HepG2 (cell line): ENCODE measurements around the gene TMEM53. TPM values are rescaled to one million over a fixed set of nuclear protein-coding genes. Genes with fewer than 3 reads are reported as not detected.

ENCODE experiments used
- CEBPG ChIP-seq: IDR thresholded peaks from 2 replicates; pipeline ENCODE4 v1.6.1; 2016
- FOXP1 ChIP-seq, 2 experiments: fragments of 450-650 bp in 1 of 2; IDR thresholded peaks; 2 replicates each; pipeline ENCODE4 v1.6.1; 2017 to 2018; ENCODE audit warnings: antibody characterized with exemption in 1 of 2
- HDAC1 ChIP-seq: sonication (generic); formaldehyde crosslinking; IDR thresholded peaks from 2 replicates; pipeline ENCODE4 v1.5.1; 2020; ENCODE audit warnings: mild to moderate bottlenecking, missing genetic modification reagents
- HDAC2 ChIP-seq: sonication (generic); formaldehyde crosslinking; IDR thresholded peaks from 2 replicates; pipeline ENCODE4 v1.4.0; 2020; ENCODE audit warnings: missing genetic modification reagents
- HOXA3 ChIP-seq: sonication (generic); formaldehyde crosslinking; IDR thresholded peaks from 2 replicates; pipeline ENCODE4 v1.5.0; 2020; ENCODE audit warnings: missing genetic modification reagents
- NR2F1 ChIP-seq, 2 experiments: fragments of 450-650 bp in 1 of 2; formaldehyde crosslinking in 1 of 2; IDR thresholded peaks; 2 replicates each; pipeline versions ENCODE4 v1.5.0 to v1.6.1; 2016 to 2020; ENCODE audit warnings: mild to moderate bottlenecking in 1 of 2, missing compliant biosample characterization in 1 of 2, missing genetic modification reagents in 1 of 2, moderate library complexity in 1 of 2
- PITX1 ChIP-seq: sonication (generic); formaldehyde crosslinking; IDR thresholded peaks from 2 replicates; pipeline ENCODE4 v1.5.1; 2020; ENCODE audit warnings: mild to moderate bottlenecking, missing genetic modification reagents
- REL ChIP-seq: sonication (generic); formaldehyde crosslinking; conservative IDR thresholded peaks from 2 replicates; pipeline ENCODE4 v1.8.0; 2022; ENCODE audit warnings: mild to moderate bottlenecking, missing genetic modification reagents, moderate library complexity
- ZNF207 ChIP-seq: fragments of 450-650 bp; IDR thresholded peaks from 2 replicates; pipeline ENCODE4 v1.6.1; 2016; ENCODE audit warnings: antibody characterized with exemption, borderline replicate concordance
- ZNF3 ChIP-seq: IDR thresholded peaks from 2 replicates; pipeline ENCODE4 v1.7.0; 2017; ENCODE audit warnings: inconsistent platforms
- ZNF7 ChIP-seq: IDR thresholded peaks from 2 replicates; pipeline ENCODE4 v1.6.1; 2016; ENCODE audit warnings: missing biosample characterization, missing genetic modification reagents
- ZNF773 ChIP-seq: sonication (generic); formaldehyde crosslinking; IDR thresholded peaks from 2 replicates; pipeline ENCODE4 v1.4.0; 2020; ENCODE audit warnings: missing genetic modification reagents, borderline replicate concordance
- ZNF775 ChIP-seq: sonication (generic); formaldehyde crosslinking; IDR thresholded peaks from 2 replicates; pipeline ENCODE4 v1.4.0; 2020; ENCODE audit warnings: missing genetic modification reagents, mild to moderate bottlenecking, moderate library complexity, borderline replicate concordance
- polyA plus RNA-seq, 8 experiments: library from polyadenylated mRNA; depleted of rRNA in 3 of 8; stranded (reverse) in 7 of 8; unstranded in 1 of 8; fragments of >200 nt; fragmentation: Illumina TruSeq in 4 of 8; extraction: Trizol in 4 of 8; gene quantifications; 2 replicates each; pipeline versions ENCODE4 v1.2.1 to v1.2.3, GENCODE V29; 2011 to 2016; ENCODE audit warnings: low read depth in 4 of 8, missing spikeins in 1 of 8, mixed read lengths in 1 of 8; ENCODE audit not compliant: insufficient read depth in 1 of 8
- total RNA-seq, 5 experiments: library from RNA; depleted of rRNA; stranded (reverse); fragments of >200 nt; fragmentation: Illumina TruSeq; extraction: Trizol; gene quantifications; 2 replicates each; pipeline ENCODE4 v1.2.3, GENCODE V29; 2016; ENCODE audit warnings: low read depth in 1 of 5
- TF ChIP-seq, protein P1 (sequence below): sonication (generic); formaldehyde crosslinking; IDR thresholded peaks from 2 replicates; pipeline ENCODE4 v1.9.0; 2021; ENCODE audit warnings: missing genetic modification reagents, mild to moderate bottlenecking, borderline replicate concordance
- TF ChIP-seq, protein P2 (sequence below): IDR thresholded peaks from 2 replicates; pipeline ENCODE4 v1.6.1; 2016; ENCODE audit warnings: low read depth
- TF ChIP-seq, protein P3 (sequence below): IDR thresholded peaks from 2 replicates; pipeline ENCODE4 v1.6.1; 2016; ENCODE audit warnings: mild to moderate bottlenecking
- TF ChIP-seq, protein P4 (sequence below): sonication (generic); formaldehyde crosslinking; IDR thresholded peaks from 2 replicates; pipeline ENCODE4 v1.4.0; 2020; ENCODE audit warnings: missing genetic modification reagents
- TF ChIP-seq, protein P5 (sequence below): IDR thresholded peaks from 2 replicates; pipeline ENCODE4 v1.6.1; 2016
- TF ChIP-seq, protein P6 (sequence below): IDR thresholded peaks from 2 replicates; pipeline ENCODE4 v1.4.0; 2020; ENCODE audit warnings: mild to moderate bottlenecking, missing genetic modification reagents

Gene TMEM53
- total and polyA plus RNA-seq, 2 of the 13 experiments (the other 11 are each of a cell fraction or from before 2014, with no cell fraction given), result 12.6 to 20.2 TPM

DNA sequence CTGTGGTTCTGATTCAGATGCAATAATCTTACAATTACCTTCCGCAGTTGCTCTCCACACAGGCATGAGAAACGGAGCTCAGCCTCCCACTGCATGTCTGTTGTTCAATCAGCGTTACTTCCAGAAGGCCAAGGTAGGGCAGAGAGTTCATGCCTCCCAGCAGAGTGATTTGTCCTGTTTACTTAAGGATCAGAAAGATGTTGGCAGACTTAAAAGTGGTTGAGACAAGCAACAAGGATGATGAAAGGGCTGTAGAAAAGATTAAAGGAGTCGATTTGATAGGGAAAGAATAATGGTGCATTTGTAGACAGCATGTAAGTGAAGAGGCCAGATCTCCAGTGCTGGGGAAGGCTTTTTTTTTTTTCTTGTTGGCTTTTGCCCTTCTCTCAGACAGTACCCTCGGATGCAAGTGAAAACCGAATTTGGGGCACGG is 26.9 kb upstream of the TMEM53 start (continued):
- TF ChIP-seq, protein P1, sequence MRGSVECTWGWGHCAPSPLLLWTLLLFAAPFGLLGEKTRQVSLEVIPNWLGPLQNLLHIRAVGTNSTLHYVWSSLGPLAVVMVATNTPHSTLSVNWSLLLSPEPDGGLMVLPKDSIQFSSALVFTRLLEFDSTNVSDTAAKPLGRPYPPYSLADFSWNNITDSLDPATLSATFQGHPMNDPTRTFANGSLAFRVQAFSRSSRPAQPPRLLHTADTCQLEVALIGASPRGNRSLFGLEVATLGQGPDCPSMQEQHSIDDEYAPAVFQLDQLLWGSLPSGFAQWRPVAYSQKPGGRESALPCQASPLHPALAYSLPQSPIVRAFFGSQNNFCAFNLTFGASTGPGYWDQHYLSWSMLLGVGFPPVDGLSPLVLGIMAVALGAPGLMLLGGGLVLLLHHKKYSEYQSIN (CRISPR knock-in tag), result no peak
- peak; percentile 86 for TF ChIP-seq ZNF7
- TF ChIP-seq, protein P2, sequence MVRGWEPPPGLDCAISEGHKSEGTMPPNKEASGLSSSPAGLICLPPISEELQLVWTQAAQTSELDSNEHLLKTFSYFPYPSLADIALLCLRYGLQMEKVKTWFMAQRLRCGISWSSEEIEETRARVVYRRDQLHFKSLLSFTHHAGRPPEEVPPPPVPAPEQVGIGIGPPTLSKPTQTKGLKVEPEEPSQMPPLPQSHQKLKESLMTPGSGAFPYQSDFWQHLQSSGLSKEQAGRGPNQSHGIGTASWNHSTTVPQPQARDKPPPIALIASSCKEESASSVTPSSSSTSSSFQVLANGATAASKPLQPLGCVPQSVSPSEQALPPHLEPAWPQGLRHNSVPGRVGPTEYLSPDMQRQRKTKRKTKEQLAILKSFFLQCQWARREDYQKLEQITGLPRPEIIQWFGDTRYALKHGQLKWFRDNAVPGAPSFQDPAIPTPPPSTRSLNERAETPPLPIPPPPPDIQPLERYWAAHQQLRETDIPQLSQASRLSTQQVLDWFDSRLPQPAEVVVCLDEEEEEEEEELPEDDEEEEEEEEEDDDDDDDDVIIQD, result peak; percentile 53; the same call in 1 of the 2 replicates
- peak in 1 of 2 experiments; percentile 49; a peak in 1 of 4 replicates for TF ChIP-seq NR2F1 (CRISPR knock-in tag; IDR thresholded peaks at IDR 0.05)
- TF ChIP-seq, protein P3, sequence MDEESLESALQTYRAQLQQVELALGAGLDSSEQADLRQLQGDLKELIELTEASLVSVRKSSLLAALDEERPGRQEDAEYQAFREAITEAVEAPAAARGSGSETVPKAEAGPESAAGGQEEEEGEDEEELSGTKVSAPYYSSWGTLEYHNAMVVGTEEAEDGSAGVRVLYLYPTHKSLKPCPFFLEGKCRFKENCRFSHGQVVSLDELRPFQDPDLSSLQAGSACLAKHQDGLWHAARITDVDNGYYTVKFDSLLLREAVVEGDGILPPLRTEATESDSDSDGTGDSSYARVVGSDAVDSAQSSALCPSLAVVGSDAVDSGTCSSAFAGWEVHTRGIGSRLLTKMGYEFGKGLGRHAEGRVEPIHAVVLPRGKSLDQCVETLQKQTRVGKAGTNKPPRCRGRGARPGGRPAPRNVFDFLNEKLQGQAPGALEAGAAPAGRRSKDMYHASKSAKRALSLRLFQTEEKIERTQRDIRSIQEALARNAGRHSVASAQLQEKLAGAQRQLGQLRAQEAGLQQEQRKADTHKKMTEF (CRISPR knock-in tag), result peak; percentile 47; the same call in 1 of the 2 replicates
- no peak for TF ChIP-seq ZNF773
- TF ChIP-seq, protein P4, sequence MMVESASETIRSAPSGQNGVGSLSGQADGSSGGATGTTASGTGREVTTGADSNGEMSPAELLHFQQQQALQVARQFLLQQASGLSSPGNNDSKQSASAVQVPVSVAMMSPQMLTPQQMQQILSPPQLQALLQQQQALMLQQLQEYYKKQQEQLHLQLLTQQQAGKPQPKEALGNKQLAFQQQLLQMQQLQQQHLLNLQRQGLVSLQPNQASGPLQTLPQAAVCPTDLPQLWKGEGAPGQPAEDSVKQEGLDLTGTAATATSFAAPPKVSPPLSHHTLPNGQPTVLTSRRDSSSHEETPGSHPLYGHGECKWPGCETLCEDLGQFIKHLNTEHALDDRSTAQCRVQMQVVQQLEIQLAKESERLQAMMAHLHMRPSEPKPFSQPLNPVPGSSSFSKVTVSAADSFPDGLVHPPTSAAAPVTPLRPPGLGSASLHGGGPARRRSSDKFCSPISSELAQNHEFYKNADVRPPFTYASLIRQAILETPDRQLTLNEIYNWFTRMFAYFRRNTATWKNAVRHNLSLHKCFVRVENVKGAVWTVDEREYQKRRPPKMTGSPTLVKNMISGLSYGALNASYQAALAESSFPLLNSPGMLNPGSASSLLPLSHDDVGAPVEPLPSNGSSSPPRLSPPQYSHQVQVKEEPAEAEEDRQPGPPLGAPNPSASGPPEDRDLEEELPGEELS, result peak; percentile 71; the same call in 1 of the 2 replicates
- TF ChIP-seq, protein P5, sequence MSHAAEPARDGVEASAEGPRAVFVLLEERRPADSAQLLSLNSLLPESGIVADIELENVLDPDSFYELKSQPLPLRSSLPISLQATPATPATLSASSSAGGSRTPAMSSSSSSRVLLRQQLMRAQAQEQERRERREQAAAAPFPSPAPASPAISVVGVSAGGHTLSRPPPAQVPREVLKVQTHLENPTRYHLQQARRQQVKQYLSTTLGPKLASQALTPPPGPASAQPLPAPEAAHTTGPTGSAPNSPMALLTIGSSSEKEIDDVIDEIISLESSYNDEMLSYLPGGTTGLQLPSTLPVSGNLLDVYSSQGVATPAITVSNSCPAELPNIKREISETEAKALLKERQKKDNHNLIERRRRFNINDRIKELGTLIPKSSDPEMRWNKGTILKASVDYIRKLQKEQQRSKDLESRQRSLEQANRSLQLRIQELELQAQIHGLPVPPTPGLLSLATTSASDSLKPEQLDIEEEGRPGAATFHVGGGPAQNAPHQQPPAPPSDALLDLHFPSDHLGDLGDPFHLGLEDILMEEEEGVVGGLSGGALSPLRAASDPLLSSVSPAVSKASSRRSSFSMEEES (CRISPR knock-in tag), result 0 out of 2 replicates have a peak, but pooled peaks have one; percentile 34
- TF ChIP-seq ZNF775, result 0 out of 2 replicates have a peak, but pooled peaks have one; percentile 26
- TF ChIP-seq, protein P6, sequence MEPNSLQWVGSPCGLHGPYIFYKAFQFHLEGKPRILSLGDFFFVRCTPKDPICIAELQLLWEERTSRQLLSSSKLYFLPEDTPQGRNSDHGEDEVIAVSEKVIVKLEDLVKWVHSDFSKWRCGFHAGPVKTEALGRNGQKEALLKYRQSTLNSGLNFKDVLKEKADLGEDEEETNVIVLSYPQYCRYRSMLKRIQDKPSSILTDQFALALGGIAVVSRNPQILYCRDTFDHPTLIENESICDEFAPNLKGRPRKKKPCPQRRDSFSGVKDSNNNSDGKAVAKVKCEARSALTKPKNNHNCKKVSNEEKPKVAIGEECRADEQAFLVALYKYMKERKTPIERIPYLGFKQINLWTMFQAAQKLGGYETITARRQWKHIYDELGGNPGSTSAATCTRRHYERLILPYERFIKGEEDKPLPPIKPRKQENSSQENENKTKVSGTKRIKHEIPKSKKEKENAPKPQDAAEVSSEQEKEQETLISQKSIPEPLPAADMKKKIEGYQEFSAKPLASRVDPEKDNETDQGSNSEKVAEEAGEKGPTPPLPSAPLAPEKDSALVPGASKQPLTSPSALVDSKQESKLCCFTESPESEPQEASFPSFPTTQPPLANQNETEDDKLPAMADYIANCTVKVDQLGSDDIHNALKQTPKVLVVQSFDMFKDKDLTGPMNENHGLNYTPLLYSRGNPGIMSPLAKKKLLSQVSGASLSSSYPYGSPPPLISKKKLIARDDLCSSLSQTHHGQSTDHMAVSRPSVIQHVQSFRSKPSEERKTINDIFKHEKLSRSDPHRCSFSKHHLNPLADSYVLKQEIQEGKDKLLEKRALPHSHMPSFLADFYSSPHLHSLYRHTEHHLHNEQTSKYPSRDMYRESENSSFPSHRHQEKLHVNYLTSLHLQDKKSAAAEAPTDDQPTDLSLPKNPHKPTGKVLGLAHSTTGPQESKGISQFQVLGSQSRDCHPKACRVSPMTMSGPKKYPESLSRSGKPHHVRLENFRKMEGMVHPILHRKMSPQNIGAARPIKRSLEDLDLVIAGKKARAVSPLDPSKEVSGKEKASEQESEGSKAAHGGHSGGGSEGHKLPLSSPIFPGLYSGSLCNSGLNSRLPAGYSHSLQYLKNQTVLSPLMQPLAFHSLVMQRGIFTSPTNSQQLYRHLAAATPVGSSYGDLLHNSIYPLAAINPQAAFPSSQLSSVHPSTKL, result peak; percentile 87
- TF ChIP-seq ZNF207, result no peak
- peak; percentile 98 for TF ChIP-seq PITX1 (CRISPR knock-in tag)
- peak; percentile 84 for TF ChIP-seq ZNF3
- TF ChIP-seq HDAC1 (CRISPR knock-in tag), result peak; percentile 54; the same call in 1 of the 2 replicates
- peak; percentile 32; the same call in 1 of the 2 replicates for TF ChIP-seq HOXA3
- peak; percentile 80 for TF ChIP-seq HDAC2 (CRISPR knock-in tag)
- no peak for TF ChIP-seq FOXP1 (IDR thresholded peaks at IDR 0.05)
- TF ChIP-seq FOXP1 (CRISPR knock-in tag; IDR thresholded peaks at IDR 0.05), result peak; percentile 85
- no peak for TF ChIP-seq REL
- peak; percentile 67 for TF ChIP-seq CEBPG
